ENCODE results near the gene RABL3. TPM values are rescaled to one million over a fixed set of nuclear protein-coding genes. Genes with fewer than 3 reads are reported as not detected.
"Not testable (repeated sequence)": the region's sequence is repeated elsewhere in the genome, so short reads cannot be mapped to it uniquely, and the experiment has no call there.

Gene RABL3
- total RNA-seq, 2 donors from 2014 or later: 25.5 to 30.5 TPM

- no peak for TF ChIP-seq CTCF (IDR thresholded peaks at IDR 0.05)
- peak overlapping the region in 1 of 2 donors; percentile 55 for H3K9ac ChIP-seq (ENCODE audit: low read depth in 2 of 2, low read length in 2 of 2)
- intact Hi-C loops (cut with DNase I): no loop called here
These were observed 63.9 kb downstream of the RABL3 start for GRCh38 chr3:120678331-120678947.

GRCh38 chr3:120677193-120677592 is 65.1 kb downstream of the RABL3 start:
- H3K4me1 ChIP-seq; H3K36me3 ChIP-seq; H3K9me3 ChIP-seq; DNase-seq; H3K27me3 ChIP-seq; H3K4me3 ChIP-seq; H3K27ac ChIP-seq; intact Hi-C loops (cut with DNase I); H3K9ac ChIP-seq (ENCODE audit: low read depth in 2 of 2, low read length in 2 of 2): not testable (repeated sequence)

More at GRCh38 chr3:120678331-120678947, 63.9 kb downstream of the RABL3 start:
- Histone ChIP-seq H3K27me3 (no peaks in the 10 kb centered on the region), H3K27ac (peak overlapping the region; percentile 68), H3K4me1 (no peaks in the 10 kb centered on the region), H3K36me3 (no peaks in the 10 kb centered on the region), H3K4me3 (no peak overlapping the region), H3K9me3 (no peaks in the 10 kb centered on the region)
- DNase-seq: peak; percentile 87

- Histone ChIP-seq H3K9me3 (no peaks in the 10 kb centered on the region), H3K27ac (no peak overlapping the region), H3K4me1 (no peaks in the 10 kb centered on the region), H3K4me3 (no peak overlapping the region), H3K9ac (ENCODE audit: low read depth in 2 of 2, low read length in 2 of 2) (no peak overlapping the region), H3K36me3 (no peaks in the 10 kb centered on the region), H3K27me3 (no peaks in the 10 kb centered on the region)
- intact Hi-C loops (cut with DNase I): no loop called here
- no peak for TF ChIP-seq CTCF (IDR thresholded peaks at IDR 0.05)
- DNase-seq: no peak
These were observed 69.2 kb downstream of the RABL3 start for GRCh38 chr3:120673116-120673515.

GRCh38 chr3:120670576-120670975 is 71.7 kb downstream of the RABL3 start:
- intact Hi-C loops (cut with DNase I): no loop called here
- H3K4me3 ChIP-seq: no peak overlapping the region
- no peaks in the 10 kb centered on the region for H3K4me1 ChIP-seq

GRCh38 chr3:120664926-120665325 is 77.4 kb downstream of the RABL3 start:
- no peak for TF ChIP-seq CTCF (IDR thresholded peaks at IDR 0.05)
- DNase-seq: no peak
- no peaks in the 10 kb centered on the region for H3K4me1 ChIP-seq
- no peaks in the 10 kb centered on the region for H3K27me3 ChIP-seq
- intact Hi-C loops (cut with DNase I): no loop called here
- H3K9me3 ChIP-seq: no peaks in the 10 kb centered on the region
- H3K9ac ChIP-seq (ENCODE audit: low read depth in 2 of 2, low read length in 2 of 2): no peak overlapping the region
- no peaks in the 10 kb centered on the region for H3K36me3 ChIP-seq
- no peak overlapping the region for H3K4me3 ChIP-seq
- H3K27ac ChIP-seq: no peak overlapping the region

More at GRCh38 chr3:120670576-120670975, 71.7 kb downstream of the RABL3 start:
- no peaks in the 10 kb centered on the region for H3K36me3 ChIP-seq
- H3K9ac ChIP-seq (ENCODE audit: low read depth in 2 of 2, low read length in 2 of 2): no peak overlapping the region
- no peak overlapping the region for H3K27ac ChIP-seq
- no peaks in the 10 kb centered on the region for H3K9me3 ChIP-seq
- no peak for DNase-seq
- H3K27me3 ChIP-seq: no peaks in the 10 kb centered on the region
- no peak for TF ChIP-seq CTCF (IDR thresholded peaks at IDR 0.05)

GRCh38 chr3:120661945-120662344 is 80.4 kb downstream of the RABL3 start:
- intact Hi-C loops (cut with DNase I): no loop called here
- H3K4me1 ChIP-seq: no peaks in the 10 kb centered on the region
- no peak for DNase-seq

More at GRCh38 chr3:120661945-120662344, 80.4 kb downstream of the RABL3 start:
- no peak overlapping the region for H3K9ac ChIP-seq (ENCODE audit: low read depth in 2 of 2, low read length in 2 of 2)
- no peak for TF ChIP-seq CTCF (IDR thresholded peaks at IDR 0.05)
- no peaks in the 10 kb centered on the region for H3K27me3 ChIP-seq
- no peaks in the 10 kb centered on the region for H3K9me3 ChIP-seq
- no peak overlapping the region for H3K27ac ChIP-seq
- H3K4me3 ChIP-seq: no peak overlapping the region
- H3K36me3 ChIP-seq: no peaks in the 10 kb centered on the region

Data from colonic mucosa (tissue), 4 donors.